Muscle of leg (tissue), 11 donors: ENCODE data around the gene CXCL16. TPM values are rescaled to one million over a fixed set of nuclear protein-coding genes. Genes with fewer than 3 reads are reported as not detected.

Experiments
- DNase-seq: peaks from one replicate; pipeline ENCODE4 v3.0.0; 2013
- H3K27ac ChIP-seq: one replicate; pipeline ENCODE4 v1.5.1; 2013; ENCODE audit warnings: mild to moderate bottlenecking, low read length, control low read depth
- H3K27me3 ChIP-seq: one replicate; pipeline ENCODE4 v1.6.1; 2013; ENCODE audit warnings: low read length; ENCODE audit not compliant: control insufficient read depth, insufficient read depth
- H3K36me3 ChIP-seq: one replicate; pipeline ENCODE4 v1.6.1; 2013; ENCODE audit warnings: low read length; ENCODE audit not compliant: control insufficient read depth, insufficient read depth
- H3K4me1 ChIP-seq: one replicate; pipeline ENCODE4 v1.6.1; 2013; ENCODE audit warnings: low read length; ENCODE audit not compliant: control insufficient read depth, insufficient read depth
- H3K4me3 ChIP-seq: one replicate; pipeline ENCODE4 v1.5.1; 2013; ENCODE audit warnings: low read length, control low read depth
- H3K9me3 ChIP-seq: replicated peaks from 2 replicates; pipeline ENCODE4 v1.6.1; 2013; ENCODE audit warnings: low read depth, low read length; ENCODE audit not compliant: control insufficient read depth
- WGBS: methylation state at CpG from one replicate; pipeline ENCODE4 v1.1.5; 2013; ENCODE audit warnings: missing lambda C conversion rate; ENCODE audit not compliant: insufficient coverage; 5-methylcytosine and 5-hydroxymethylcytosine counted together
- polyA plus RNA-seq, 8 donors: library from polyadenylated mRNA; unstranded; fragments of 120-200 nt; gene quantifications; one replicate each; pipeline versions ENCODE4 v1.2.1 to v1.2.3, GENCODE V29; 2013; ENCODE audit warnings: inconsistent platforms in 1 of 8, low replicate concordance in 1 of 8; ENCODE audit not compliant: insufficient read length in 8 of 8, insufficient read depth in 1 of 8
- total RNA-seq: library from RNA; stranded (reverse); fragments of 120-200 nt; gene quantifications from one replicate; pipeline ENCODE4 v1.2.4, GENCODE V29; 2013

CXCL16 gene
- total and polyA plus RNA-seq, 9 donors: 1.7 to 8.3 (median 4.2) TPM

DNA sequence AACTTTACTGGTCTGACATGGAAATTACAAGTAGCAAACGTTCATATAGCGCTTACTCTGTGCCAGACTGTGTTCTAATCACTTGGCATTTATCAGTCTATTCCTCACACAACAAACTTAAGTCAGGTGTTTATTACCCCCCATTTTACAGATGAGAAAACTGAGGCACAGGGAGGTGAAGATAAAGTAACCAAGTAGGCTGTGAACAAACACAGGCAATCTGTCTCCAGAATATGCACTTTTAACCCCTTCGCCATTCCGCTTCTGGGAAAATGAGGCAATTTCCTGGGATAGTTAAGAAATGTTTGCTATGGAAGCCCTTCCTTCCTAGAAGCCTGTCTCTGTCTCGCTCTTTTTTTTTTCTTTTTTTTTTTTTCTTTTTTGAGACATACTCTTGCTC is 12.2 kb upstream of the CXCL16 start:
- WGBS: no CpG with 5 or more reads among the region's 5 CpGs
- no peak overlapping the region for H3K4me3 ChIP-seq
- H3K4me1 ChIP-seq: peaks cover 4% of the 10 kb centered on the region
- no peaks in the 10 kb centered on the region for H3K36me3 ChIP-seq
- H3K27me3 ChIP-seq: peaks cover 37% of the 10 kb centered on the region
- no peaks in the 10 kb centered on the region for H3K9me3 ChIP-seq
- no peak overlapping the region for H3K27ac ChIP-seq
- DNase-seq: no peak

GRCh38 chr17:4750606-4751005 is 10.9 kb upstream of the CXCL16 start:
- H3K27me3 ChIP-seq: peaks cover 48% of the 10 kb centered on the region
- H3K9me3 ChIP-seq: no peaks in the 10 kb centered on the region
- H3K27ac ChIP-seq: no peak overlapping the region
- H3K4me1 ChIP-seq: peaks cover 4% of the 10 kb centered on the region
- WGBS: 55% methylated on average over 2 of the region's 3 CpGs
- H3K4me3 ChIP-seq: no peak overlapping the region
- DNase-seq: no peak
- no peaks in the 10 kb centered on the region for H3K36me3 ChIP-seq

- Histone ChIP-seq H3K27ac (no peak overlapping the region), H3K4me1 (peaks cover 13% of the 10 kb centered on the region), H3K9me3 (no peaks in the 10 kb centered on the region), H3K27me3 (peaks cover 58% of the 10 kb centered on the region), H3K36me3 (no peaks in the 10 kb centered on the region), H3K4me3 (no peak overlapping the region)
- WGBS: 25% methylated on average over 1 of the region's 4 CpGs
- no peak for DNase-seq
These were observed 9.0 kb upstream of the CXCL16 start for GRCh38 chr17:4748686-4749085.

GRCh38 chr17:4747847-4748246 is 8.1 kb upstream of the CXCL16 start:
- Histone ChIP-seq H3K9me3 (no peaks in the 10 kb centered on the region), H3K4me3 (no peak overlapping the region), H3K27ac (peak overlapping the region; percentile 47), H3K27me3 (peaks cover 62% of the 10 kb centered on the region), H3K4me1 (peaks cover 13% of the 10 kb centered on the region), H3K36me3 (no peaks in the 10 kb centered on the region)
- 58% methylated on average over 2 of the region's 5 CpGs for WGBS
- DNase-seq: peak; percentile 72

DNA sequence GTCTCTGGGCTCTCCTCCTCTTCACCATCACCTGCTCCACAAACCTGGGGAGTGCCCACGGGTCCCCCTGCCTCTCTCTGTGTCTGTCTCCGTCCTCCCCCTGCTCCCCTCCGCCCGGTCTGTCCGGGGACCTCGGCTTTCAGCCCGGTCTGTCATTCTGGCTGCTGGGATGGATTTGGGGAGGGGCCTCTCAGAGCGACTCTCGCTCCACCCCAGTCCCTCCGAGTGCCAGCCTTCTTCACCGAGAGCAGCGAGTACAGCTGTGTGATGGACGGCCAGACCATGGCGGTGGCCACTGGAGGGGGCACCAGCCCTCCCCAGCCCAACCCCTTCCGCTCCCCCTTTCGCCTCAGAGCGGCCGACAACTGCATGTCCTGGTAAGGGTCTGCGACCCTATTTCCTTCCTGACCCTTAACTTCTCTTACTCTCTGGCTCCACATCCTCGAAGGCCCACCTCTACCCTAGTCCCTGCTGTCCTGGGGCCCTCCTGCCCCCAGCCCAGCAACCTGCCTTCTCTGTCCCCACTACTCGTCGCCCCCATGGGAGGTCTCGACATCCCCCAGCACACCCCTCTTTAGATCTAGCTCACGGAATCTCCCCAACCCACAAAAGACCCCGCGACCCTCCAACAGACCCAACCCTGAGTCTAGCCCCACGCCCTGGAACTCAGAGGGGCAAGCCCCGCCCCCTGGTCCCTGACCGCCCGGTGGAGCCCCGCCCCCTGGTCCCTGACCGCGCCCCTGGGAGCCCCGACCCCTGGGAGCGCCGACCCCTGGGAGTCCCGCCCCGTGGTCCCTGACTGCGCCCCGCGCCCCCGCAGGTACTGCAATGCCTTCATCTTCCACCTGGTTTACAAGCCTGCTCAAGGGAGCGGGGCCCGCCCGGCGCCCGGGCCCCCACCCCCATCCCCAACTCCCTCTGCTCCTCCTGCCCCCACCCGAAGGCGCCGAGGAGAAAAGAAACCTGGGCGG is 5.6 kb upstream of the CXCL16 start:
- WGBS: 4% methylated on average over 34 of the region's 51 CpGs
- no peak for DNase-seq

GRCh38 chr17:4743898-4744297 is 4.2 kb upstream of the CXCL16 start:
- Histone ChIP-seq H3K4me3 (no peak overlapping the region), H3K27ac (no peak overlapping the region), H3K9me3 (no peaks in the 10 kb centered on the region), H3K36me3 (no peaks in the 10 kb centered on the region), H3K4me1 (peaks cover 20% of the 10 kb centered on the region), H3K27me3 (peaks cover 75% of the 10 kb centered on the region)
- no CpG with 5 or more reads among the region's 9 CpGs for WGBS
- no peak for DNase-seq

More for the DNA sequence above, 5.6 kb upstream of the CXCL16 start:
- Histone ChIP-seq H3K27me3 (peaks cover 70% of the 10 kb centered on the region), H3K9me3 (no peaks in the 10 kb centered on the region), H3K4me1 (peaks cover 13% of the 10 kb centered on the region), H3K36me3 (no peaks in the 10 kb centered on the region), H3K27ac (no peak overlapping the region), H3K4me3 (no peak overlapping the region)

- no CpG with 5 or more reads among the region's 8 CpGs for WGBS
- no peak overlapping the region for H3K27ac ChIP-seq
- H3K4me3 ChIP-seq: no peak overlapping the region
- no peak for DNase-seq
- no peaks in the 10 kb centered on the region for H3K36me3 ChIP-seq
- H3K9me3 ChIP-seq: no peaks in the 10 kb centered on the region
- H3K4me1 ChIP-seq: peaks cover 23% of the 10 kb centered on the region
- peaks cover 76% of the 10 kb centered on the region for H3K27me3 ChIP-seq
These were observed 3.5 kb upstream of the CXCL16 start for GRCh38 chr17:4743216-4743615.

DNA sequence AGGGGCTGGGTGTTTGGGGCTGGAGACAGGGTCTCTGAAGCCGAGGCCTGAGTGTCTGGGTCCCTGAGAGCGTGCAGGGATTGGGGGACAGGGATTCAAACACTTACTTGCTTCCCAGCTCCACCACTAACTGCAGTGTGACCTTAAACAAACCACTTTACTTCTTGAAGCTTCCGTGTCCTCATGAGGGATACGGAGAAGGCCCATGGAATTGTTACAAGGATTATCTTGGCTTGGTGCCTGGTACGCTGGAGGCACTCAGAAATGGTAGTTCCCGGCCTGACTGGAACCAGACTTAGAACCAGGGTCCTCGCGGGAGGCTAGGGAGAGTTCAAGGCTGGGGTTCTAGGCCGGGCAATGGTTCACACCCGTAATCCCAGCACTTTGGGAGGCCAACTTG is 2.9 kb upstream of the CXCL16 start:
- DNase-seq: no peak
- Histone ChIP-seq H3K4me1 (peaks cover 23% of the 10 kb centered on the region), H3K27me3 (peaks cover 80% of the 10 kb centered on the region), H3K36me3 (no peaks in the 10 kb centered on the region), H3K9me3 (no peaks in the 10 kb centered on the region), H3K27ac (no peak overlapping the region), H3K4me3 (no peak overlapping the region)
- 47% methylated on average over 7 of the region's 10 CpGs for WGBS

DNA sequence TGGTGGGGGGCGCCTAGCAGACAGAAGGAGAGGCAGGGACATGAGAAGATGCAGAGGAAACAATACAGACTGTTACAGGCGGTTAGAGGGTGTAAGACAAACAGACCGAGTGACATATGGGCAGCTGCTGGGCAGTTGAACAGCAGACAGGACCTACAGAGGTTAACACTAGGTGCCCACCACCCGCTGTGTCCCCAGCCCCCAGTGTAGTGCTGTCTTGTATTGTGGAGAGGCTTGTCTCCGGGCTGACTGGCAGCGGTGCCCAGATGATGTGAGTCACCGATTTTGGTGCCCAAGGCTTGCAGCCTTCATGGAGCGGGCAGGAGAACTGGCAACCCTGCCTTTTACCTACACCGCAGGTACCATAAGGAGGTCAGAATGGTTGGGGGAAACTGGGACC is 2.4 kb upstream of the CXCL16 start:
- Histone ChIP-seq H3K36me3 (no peaks in the 10 kb centered on the region), H3K4me1 (peaks cover 23% of the 10 kb centered on the region), H3K27me3 (peaks cover 82% of the 10 kb centered on the region), H3K9me3 (no peaks in the 10 kb centered on the region), H3K27ac (no peak overlapping the region), H3K4me3 (no peak overlapping the region)
- 80% methylated on average over 5 of the region's 9 CpGs for WGBS
- DNase-seq: no peak

DNA sequence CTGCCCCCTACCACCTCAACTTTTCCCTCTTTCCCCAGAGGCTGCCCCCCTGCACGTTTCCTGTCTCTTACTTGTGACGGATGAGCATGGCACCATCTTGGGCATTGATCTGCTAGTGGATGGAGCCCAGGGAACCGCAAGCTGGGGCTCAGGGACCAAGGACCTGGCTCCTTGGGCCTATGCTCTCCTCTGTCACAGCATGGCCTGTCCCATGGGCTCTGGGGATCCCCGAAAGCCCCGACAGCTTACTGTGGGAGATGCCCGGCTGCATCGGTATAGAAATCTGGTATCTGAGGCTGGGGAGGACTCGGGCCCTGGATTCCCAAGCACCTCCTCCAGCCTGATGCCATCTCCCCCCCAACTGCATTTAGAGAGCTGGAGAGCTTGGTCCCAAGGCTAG is 1.8 kb upstream of the CXCL16 start:
- no peak overlapping the region for H3K27ac ChIP-seq
- H3K4me3 ChIP-seq: no peak overlapping the region
- H3K36me3 ChIP-seq: no peaks in the 10 kb centered on the region
- no peak for DNase-seq
- 75% methylated on average over 3 of the region's 8 CpGs for WGBS
- H3K9me3 ChIP-seq: no peaks in the 10 kb centered on the region
- peaks cover 79% of the 10 kb centered on the region for H3K27me3 ChIP-seq
- H3K4me1 ChIP-seq: peaks cover 23% of the 10 kb centered on the region
